Inflammatory macrophage treated with lipopolysaccharide for 4 hours (primary cell): ENCODE results near the gene MCF2L.
A peak's percentile ranks its signal among the peaks of the same experiment; 100 is the strongest.

Source experiments
- DNase-seq: peaks from one replicate; pipeline ENCODE4 v3.0.0-alpha.2; 2020

The MCF2L gene

DNA sequence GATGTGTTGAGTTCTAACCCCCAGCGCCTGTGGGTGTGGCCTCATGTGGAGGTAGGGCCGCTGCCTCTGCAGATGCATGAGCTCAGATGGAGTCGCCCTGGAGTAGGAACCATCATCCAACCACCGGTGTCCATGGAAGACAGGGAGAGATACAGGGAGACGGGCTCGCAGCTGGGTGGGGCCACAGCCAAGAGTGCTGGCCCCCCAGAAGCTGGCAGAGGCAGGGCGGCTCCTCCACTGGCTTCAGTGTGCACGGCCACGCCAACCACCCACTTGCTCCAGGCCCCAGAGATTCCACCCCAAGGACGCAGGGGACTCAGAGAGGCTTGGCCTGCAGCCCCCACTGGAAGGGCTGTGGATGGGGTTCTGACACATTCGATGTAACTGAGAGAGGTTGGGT, 5.4 kb upstream of the MCF2L start:
- no peak for DNase-seq

DNA sequence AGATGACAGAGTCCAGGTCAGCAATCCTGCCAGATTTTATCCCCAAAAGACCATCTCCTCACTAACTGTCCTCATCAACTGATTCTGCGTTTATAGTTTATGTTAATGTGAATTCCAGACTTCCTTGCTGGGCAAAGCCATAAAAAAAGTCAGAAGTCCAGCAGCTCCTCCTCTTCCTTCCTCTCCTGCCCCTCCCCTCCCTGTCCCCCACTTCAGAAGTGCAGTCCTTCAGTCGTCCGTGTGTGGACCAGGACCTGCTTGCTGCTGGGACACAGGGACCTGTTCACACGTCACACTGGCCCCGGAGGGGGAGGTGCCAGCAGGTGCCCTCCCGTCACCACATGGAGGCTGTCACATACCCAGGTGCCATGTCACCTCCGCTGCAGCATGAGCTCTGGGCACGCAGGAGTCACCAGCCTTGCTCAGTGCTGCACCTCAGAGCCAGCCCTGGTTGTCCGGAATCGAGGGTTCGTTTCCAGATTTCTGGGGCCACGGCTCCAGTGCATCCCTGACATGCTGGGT, 4.0 kb upstream of the MCF2L start:
- DNase-seq, result no peak

DNA sequence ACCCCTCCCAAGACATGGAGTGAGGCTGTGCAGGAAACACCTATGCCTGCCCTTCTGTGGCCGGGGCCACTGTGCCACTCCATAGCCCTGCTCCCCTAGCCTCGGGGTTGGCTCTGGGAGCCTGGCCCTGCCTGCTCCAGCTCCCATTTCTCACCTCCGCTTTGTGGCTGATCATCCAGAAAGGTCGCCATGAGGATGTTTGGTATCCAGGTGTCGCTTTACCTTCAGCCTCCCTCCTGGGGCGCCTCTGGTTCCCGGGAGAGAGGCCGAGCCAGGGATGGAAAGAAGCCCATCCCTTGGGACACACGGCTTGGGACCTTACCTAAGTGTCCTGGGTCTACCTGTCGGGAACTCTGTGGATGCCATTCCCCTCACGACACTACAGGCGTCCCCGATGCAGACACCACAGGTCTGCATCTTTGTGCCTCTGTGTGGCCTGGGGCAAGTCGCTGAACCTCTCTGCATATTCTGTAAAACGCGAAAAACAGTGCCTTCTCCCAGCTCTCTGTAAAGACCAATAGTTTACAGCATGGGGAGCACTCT, 3.4 kb upstream of the MCF2L start:
- no peak for DNase-seq

DNA sequence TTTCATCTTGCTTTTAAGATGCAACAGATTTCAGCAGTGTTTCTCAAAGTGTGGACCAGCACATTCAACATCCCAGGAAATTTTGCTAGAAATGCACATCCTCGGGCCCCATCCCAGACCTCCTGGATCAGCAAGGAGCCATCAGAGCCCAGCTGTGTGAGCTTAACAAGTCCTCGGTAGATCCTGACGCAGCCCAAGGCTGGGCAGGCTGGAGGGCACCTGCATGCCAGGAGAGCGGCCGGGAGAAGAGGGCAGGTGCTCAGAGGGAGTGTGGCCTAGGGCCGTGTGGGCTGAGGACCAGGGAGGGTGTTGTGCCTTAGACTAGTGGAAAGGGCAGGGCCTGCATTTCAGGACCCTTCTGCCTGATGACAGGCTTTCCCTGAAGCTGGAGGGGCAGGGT, 2.2 kb upstream of the MCF2L start:
- no peak for DNase-seq

DNA sequence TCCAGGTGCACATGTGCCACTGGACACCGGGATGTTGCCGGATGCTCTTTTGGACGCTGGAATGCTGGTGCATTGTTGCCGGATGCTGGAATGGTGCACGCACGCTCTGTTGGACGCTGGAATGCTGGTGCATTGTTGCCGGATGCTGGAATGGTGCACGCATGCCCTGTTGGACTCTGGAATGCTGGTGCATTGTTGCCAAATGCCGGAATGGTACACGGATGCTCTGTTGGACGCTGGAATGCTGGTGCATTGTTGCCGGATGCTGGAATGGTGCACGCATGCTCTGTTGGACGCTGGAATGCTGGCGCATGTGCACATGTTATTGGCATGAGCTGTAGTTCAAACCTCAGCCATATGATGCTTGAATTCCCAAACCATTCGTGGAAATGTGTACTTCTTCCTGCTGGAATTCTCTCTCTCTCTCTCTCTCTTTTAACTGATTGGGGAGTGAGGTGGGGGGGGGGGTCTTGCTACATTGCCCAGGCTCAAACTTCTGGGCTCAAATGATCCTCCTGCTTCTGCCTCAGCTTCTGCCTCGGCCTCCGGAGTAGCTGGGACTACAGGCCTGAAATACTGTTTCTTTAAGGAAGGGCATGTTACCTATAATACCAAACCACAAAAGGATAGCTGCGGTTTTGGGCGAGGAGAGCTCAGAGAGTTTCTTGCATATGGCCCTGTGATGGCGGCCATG, 1.2 kb upstream of the MCF2L start:
- no peak for DNase-seq

DNA sequence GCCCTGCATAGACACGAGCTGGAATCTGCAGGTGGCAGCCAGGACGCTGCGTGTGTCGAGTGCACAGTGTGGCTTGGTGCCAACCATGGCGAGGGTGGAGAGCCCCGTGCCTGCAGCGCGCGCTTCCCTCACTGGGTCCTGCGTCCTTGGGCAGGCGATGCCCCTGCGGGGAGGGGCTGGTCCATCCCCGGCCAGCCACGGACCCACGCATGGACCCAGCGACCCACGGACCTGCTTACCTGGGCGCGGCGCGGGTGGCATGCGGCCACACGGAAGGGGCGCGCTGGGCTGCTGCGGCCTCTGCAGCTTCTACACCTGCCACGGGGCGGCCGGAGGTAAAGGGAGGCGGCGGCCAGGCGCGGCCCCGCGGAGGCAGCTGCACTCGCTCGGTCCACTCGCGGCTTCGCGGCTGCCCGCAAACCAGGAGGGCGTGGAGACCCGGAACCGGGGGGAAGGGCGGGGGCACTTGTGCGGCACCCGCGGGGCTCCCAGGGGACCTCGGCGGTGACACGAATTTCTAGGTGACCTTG, 569 bp upstream of the MCF2L start:
- no peak for DNase-seq

DNA sequence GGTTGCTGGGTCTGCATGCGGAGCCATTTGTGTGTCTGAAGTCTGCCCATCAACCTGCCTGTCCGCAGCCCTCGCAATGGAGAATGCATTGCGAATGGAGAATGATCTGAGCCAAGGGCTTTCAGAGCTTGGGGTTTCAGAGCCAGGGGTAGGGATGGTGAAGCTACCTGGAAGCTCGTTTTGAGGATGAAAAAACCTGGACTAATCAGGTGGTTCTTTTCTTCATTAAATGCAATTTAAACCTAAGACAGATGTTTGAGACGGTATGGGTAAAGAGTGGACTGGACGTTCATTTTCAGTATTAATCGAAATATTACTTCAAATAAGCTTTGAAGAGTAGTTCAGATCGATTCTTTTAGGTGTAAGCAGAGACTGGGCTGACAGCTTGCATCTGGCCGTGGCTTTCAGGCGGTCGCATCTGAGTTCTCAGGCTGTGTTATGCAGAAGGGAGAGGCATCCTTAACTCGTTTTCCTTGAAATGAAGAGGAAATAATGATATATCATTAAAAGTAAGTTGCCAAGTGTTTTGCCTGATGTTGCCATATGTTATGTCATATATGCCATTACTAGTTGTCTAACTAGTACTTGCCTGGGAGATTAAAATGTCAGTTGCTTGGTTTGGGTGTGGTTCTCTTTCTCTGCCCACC, 801 bp downstream of the MCF2L start:
- DNase-seq, result no peak

DNA sequence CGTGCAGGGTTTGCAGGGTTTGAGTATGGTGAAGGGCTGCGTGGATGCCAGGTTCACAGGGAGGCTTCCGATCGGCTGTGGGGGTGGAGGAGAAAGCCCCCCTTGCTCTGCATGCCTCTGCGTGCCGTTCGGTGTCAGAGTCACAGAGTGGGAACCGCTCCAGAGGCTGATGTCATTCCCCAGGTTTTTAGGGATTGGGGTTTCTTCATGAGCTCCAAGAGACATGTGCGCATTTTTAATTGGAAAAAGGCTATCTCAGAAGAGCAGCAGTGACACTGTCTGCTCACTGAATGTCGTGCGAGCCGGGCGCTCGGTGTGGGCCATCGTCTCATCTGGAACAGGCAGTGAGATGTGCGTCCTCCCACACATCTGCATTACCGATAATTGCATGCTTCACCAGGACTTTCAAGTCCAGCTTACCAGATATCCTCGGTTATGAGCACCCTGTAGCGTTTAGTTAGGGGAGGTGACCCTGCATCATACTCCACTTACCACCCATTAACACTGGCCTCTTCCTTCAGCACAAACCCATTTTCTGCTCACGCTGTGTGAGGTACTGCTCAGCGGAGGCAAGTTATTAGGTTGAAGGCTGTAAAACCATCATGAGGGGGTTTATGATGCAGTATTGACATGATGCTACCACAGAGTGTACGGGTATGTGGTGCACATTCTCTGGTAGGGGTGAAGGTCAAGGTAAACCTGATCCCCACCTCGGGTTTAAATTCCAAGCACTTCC, 1.7 kb downstream of the MCF2L start:
- DNase-seq, result no peak

DNA sequence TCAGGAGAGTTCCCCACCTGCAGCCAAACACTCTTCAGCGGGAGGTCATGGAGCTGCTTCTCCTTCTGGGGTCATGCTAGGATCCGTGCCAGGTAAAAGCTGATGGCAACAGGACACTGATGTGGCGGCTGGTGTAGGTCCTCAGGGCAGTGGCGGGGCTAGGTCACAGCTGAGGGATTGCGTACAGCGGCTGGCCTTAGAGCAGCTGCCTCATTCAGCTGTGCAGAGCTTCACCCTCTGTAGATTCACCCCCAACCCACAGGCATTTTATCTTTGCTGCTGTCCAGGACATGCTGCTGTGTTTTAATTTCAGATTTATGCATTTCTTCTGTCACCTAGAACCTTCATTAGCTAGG, 2.3 kb downstream of the MCF2L start:
- no peak for DNase-seq

DNA sequence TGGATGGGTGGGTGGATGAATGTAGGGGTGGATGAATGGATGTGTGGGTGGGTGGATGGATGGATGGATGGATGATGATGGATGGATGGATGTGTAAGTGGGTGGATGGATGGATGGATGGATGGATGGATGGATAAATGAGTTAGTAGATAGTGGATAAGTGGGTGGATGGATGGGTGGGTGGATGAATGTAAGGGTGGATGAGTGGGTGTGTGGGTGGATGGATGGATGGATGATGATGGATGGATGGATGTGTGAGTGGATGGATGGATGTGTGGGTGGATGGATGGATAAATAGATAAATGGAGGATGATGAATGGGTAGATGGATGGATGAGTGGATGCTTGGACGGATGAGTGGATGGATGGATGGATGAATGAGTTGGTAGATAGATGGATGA, 3.2 kb downstream of the MCF2L start:
- no peak for DNase-seq

DNA sequence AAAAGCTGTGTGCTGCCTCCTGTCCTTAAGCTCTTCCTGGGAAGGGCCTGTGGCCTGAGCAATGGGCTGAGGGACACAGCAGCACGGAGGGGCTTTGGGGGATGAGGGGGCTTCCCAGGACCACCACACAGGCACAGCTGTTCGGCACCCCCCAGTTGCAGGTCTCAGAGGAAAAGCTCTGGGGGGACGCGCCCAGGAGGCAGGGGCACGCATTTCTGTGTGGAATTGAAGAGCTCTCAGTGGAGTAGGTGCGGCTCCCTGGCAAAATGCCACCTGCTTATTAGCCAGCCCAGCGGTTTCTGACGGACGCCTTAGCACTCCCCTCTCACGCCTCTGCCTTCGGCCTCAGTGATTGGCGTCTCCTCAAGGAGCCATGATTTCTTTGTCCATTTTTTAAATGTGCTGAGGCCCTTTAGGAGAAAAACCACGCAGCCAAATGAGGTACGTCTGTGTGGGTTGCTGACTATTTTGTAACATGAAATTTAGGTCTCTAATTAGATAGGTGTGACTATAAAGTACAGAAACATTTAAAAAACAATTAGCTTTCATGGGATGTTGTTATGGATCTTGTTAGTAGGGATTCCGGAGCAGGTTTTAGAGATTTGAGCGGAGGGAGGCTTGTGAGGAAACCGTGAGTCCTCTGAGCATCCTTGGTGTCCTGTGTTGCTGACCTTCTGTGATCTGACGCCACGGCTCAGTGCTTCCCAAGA, 4.0 kb downstream of the MCF2L start:
- DNase-seq, result no peak

DNA sequence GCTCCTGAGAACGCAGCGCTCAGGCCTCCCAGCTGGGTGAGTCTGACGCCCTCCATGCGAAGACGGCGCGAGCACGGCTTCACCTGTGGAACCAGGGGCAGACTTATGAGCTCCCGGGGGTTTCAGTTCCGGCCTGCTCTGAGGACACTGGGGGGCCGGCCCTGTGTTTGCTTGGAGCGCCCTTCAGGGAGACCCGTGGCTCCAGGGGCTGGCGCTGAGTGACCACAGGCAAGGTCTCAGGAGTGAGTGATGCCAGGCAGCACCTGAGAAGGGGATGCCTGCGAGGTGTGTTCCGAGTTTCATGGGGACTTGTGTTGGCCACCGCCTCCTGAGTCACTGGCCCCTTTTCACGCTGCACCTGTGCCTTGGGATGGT, 4.5 kb downstream of the MCF2L start:
- no peak for DNase-seq

DNA sequence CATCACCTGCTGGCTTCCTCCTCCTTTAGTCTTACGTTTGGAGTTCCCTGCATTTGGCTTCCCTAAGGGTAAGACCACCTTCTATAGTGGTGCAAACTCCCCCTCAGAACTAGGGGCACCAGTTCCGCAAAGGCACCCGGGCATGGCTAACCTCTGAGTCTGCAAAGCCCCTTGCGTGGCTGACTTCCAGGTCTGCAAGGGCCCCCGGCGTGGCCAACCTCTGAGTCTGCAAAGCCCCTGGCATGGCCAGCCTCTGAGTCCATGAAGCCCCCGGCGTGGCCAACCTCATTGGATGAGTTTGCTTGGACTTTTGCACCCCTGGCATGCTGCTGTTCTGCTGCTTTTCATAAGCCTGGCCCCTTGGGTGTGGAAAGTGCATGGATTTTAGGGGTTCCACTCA, 5.1 kb downstream of the MCF2L start:
- DNase-seq, result no peak

DNA sequence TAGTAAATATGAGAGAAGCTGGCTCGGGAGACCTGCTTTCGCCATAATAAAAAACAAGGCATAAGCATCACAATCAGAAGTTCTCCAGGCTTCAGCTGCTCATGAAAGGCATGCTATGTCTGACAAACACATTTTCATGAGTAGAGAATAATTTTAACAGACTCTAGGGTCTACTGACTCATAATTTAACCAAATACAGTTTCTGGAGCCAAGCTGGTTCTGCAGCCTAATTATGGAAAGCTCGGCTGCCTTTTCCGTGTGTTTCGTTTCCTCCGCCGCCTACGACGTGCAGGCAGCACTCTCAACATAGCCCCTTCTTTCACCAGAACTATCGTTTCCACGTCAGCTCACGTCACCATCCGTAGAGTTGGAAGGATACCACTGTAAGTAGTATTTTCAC, 5.7 kb downstream of the MCF2L start:
- no peak for DNase-seq

DNA sequence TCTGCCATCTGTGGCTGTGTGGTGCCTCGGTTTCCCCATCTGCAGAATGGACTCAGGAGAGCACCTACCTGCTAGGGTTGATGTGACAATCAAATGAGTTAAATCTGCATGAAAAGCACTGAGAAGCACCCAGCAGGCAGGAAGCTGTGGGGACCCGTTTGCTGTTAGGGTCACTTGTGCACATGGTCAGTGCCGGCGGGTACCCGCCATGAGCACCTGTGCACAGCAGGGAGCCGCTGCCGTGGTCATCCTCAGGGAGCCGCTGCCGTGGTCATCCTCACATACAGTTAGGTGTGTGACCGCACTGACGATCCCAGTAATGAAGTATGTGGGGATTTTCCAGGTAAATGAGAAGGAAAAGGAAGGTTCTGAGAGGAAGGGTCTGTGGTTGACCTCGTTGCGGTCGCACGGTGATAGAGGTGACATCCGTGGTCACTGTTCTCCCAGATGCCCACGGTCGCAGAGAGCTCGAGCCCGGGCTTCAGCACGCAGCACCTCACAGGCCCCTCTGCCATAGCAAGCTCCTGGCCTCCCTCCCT, 6.5 kb downstream of the MCF2L start:
- DNase-seq, result no peak

DNA sequence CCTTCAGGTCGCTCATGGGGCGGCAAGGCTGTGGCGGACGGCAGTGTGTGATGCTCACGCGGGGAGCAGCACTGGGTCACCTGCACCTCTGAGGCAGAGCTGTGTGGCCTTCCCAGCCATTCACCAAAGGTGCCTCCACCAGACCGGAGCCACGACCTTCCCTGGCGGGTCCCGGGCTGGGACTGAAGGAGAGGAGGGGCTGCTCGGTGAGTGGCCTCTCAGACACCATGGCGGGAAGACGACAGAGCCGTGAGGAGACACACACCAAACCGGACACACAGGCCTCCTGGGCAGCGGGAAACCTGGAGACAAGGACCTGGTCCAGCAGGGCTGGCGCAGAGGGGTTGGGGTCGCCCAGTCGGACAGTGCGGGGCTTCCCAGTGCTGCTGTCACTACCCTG, 7.5 kb downstream of the MCF2L start:
- DNase-seq, result no peak

DNA sequence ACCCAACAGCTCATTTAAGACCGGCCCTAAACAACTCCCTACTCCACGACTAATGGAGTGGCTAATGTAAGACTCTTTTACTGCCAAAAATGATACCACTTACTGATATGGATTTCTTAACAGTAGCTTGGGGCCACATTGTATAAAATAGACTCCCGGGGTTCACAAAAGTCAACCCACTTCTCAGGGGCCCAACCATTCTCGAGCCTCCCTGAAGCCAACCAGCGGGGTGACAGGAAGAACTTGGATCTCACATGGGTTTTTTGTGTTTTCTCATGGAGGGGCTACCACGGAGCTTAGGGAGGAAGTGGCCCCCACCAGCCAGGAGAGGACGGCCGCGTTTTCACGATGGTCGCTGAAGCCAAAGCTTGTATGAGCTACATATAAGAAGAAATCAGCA, 8.1 kb downstream of the MCF2L start:
- DNase-seq, result no peak

DNA sequence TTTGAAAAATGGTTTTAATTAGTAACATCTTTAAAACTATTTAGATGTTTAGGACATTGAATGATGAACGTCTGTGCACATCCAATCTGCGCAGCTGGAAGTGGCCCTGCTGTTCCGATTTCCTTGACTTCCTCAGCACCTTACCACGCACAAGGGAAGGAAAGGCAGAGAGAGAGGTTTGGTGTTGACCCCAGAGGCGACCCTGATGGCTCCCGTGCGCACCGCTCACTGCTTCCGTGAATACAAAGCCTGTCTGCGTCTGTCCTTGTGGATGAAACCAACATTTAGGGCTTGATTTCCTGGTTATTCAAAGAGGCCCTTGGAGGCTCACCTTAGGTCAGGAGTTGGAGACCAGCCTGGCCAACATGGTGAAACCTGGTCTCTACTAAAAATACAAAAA, 8.5 kb downstream of the MCF2L start:
- no peak for DNase-seq

DNA sequence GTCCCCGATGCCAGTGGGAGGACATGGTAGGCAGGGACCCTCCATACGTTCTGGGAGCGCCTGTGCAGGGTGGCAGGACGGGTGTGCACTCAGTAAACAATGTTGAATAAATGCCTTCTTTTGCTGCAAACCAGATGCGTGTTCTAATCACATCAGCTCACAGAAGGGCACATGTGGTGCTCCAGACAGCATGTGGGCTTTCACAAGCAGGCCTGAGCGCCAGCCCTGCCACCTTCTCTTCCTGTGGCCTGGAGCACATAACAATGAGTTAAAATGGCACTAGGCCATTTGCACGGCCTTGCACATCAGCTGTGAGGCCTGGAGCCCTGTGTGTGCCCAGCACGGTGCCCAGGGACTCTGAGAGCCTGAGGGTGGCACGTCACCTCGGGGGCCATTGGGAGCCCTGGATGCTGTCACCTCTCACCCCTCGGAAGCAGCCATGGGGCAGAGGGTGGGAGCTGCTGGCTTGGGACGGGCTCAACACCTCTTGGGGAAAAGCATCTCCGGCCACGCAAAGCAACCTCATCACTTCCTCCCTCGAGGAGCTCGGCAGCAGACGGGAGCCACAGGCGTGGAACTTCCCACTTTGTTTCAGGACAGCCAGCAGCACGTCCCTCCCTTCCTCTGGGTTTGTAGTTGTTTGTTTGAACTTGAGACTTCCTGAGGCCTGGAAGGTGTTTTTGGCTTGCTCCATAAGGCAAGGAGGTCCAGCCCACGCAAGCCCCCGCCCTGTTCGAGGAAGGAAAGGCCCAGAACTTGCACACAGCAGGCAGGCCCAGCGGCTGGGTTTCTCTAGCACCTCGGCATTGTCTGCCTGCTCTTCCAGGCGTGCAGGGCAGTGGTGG, 9.8 kb downstream of the MCF2L start:
- DNase-seq, result peak; percentile 29

DNA sequence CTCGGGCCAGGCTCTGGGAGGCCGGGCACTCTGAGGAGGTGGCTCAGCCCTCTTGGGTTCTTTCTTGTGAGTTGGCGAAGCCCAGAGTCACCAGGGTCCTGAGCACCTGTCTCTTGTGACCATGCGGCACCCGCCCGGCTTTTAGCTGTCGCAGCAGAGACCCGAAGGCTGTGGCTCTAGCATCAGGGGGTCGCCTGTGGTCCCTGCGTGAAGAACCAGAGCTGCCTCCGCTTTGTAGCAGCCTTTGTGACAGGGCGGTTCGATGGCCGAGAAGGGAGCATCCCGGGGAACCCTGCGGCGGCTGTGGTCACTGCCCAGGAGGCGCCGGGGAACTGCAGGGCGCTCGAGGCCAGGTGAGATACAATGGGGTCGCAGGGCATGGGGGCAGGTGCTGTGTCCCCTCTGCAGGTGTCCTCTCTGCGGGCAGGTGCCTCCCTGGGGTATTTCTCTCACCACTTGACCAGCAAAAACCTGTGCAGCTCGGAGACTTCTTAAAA, 10.4 kb downstream of the MCF2L start:
- no peak for DNase-seq

DNA sequence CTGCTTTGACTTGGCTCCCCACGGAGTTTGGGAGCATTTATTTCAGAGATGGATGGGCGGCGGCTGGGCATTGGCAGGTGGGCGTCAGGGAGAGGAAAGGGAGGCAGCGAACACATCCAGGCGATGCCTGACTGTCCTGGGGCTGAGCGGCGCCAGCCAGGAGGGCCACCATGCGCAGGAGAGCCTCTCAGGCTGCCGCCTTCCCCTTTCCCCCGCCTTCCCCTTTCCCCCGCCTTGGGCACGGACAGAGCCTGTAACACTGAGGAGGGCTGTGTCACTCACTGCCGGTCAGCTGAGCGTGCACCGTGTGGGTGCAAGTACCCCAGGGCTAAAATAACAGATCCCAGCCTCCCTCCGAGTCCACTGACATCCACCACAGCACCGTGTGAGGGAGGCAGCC, 11.4 kb downstream of the MCF2L start:
- DNase-seq, result peak; percentile 28

DNA sequence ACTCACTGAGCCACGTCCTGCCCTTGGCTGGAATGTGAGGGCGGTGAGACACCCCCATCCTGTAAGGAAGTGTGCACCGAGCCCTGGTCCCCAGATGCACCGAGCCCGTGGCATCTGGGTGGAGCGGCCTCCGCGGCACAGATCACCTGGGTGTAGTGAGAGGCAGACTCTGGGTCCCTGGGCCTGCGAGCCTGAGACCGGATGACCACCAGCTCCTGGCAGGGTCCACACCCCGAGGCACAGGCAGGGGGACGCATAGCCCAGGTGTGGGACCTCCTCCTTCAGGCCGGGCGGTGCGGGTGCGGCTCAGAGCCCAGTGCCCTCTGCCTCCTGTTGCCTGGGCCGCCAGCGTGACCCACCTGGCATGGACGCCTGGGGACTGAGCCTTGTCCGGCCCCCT, 12.4 kb downstream of the MCF2L start:
- DNase-seq, result no peak
